NCI-H69 (cell line): Measurements from ENCODE around the gene SLC12A6.
A peak's percentile ranks its signal among the peaks of the same experiment; 100 is the strongest.

Experiments
- DNase-seq: peaks from one replicate; lab custom pipeline; 2025; lab: John Stamatoyannopoulos, UW

Gene SLC12A6

GRCh38 chr15:34330279-34330678 lies 7.3 kb downstream of the SLC12A6 start:
- DNase-seq = no peak

GRCh38 chr15:34329006-34329405 lies 8.6 kb downstream of the SLC12A6 start:
- DNase-seq = no peak

- no peak for DNase-seq
Observed at GRCh38 chr15:34327906-34328305, 9.7 kb downstream of the SLC12A6 start.

GRCh38 chr15:34325368-34325767 lies 12.2 kb downstream of the SLC12A6 start:
- DNase-seq = no peak

- no peak for DNase-seq
Observed at GRCh38 chr15:34324933-34325332, 12.6 kb downstream of the SLC12A6 start.

- DNase-seq = no peak
Observed at GRCh38 chr15:34323217-34323616, 14.4 kb downstream of the SLC12A6 start.

GRCh38 chr15:34318277-34319079 lies 19.1 kb downstream of the SLC12A6 start:
- peak; percentile 80 for DNase-seq

- no peak for DNase-seq
Observed at GRCh38 chr15:34314491-34315490, 22.8 kb downstream of the SLC12A6 start.

- no peak for DNase-seq
Observed at GRCh38 chr15:34311563-34311962, 26.0 kb downstream of the SLC12A6 start.

- DNase-seq = no peak
Observed at GRCh38 chr15:34304613-34305012, 33.0 kb downstream of the SLC12A6 start.

- no peak for DNase-seq
Observed at GRCh38 chr15:34301058-34301457, 36.5 kb downstream of the SLC12A6 start.

- DNase-seq = no peak
Observed at GRCh38 chr15:34297059-34297458, 40.5 kb downstream of the SLC12A6 start.

- no peak for DNase-seq
Observed at GRCh38 chr15:34292621-34293020, 45.0 kb downstream of the SLC12A6 start.

GRCh38 chr15:34284937-34285336 lies 52.6 kb downstream of the SLC12A6 start:
- no peak for DNase-seq

GRCh38 chr15:34282384-34282783 lies 55.2 kb downstream of the SLC12A6 start:
- DNase-seq = no peak

GRCh38 chr15:34280193-34280592 lies 57.4 kb downstream of the SLC12A6 start:
- DNase-seq = no peak

GRCh38 chr15:34279368-34279767 lies 58.2 kb downstream of the SLC12A6 start:
- DNase-seq = no peak

- DNase-seq = no peak
Observed at GRCh38 chr15:34275721-34276120, 61.9 kb downstream of the SLC12A6 start.

GRCh38 chr15:34275154-34275553 lies 62.4 kb downstream of the SLC12A6 start:
- DNase-seq = no peak

- DNase-seq = no peak
Observed at GRCh38 chr15:34271493-34271892, 66.1 kb downstream of the SLC12A6 start.

- no peak for DNase-seq
Observed at GRCh38 chr15:34266751-34267150, 70.8 kb downstream of the SLC12A6 start.

GRCh38 chr15:34264076-34264475 lies 73.5 kb downstream of the SLC12A6 start:
- DNase-seq = no peak

- DNase-seq = no peak
Observed at GRCh38 chr15:34262362-34262761, 75.2 kb downstream of the SLC12A6 start.
